Fibroblast of lung (primary cell): Measurements from ENCODE around the gene HNF4A. TPM values are rescaled to one million over a fixed set of nuclear protein-coding genes. Genes with fewer than 3 reads are reported as not detected.

ENCODE experiments used
- DNase-seq, 2 donors: peaks; one replicate each; pipeline versions ENCODE4 v3.0.0 to v3.0.0-alpha.2; 2010; ENCODE audit warnings: low read depth in 2 of 2
- H2AFZ ChIP-seq: 2 replicates; pipeline ENCODE4 v1.5.1; 2012; ENCODE audit warnings: low read length, control low read depth, inconsistent platforms
- H3K27ac ChIP-seq: 2 replicates; pipeline ENCODE4 v1.5.1; 2011; ENCODE audit warnings: low read length, control low read depth; ENCODE audit not compliant: insufficient read depth
- H3K27me3 ChIP-seq: 2 replicates; pipeline ENCODE4 v1.5.1; 2011; ENCODE audit warnings: mild to moderate bottlenecking, low read length; ENCODE audit not compliant: control insufficient read depth, insufficient read depth
- H3K36me3 ChIP-seq: 2 replicates; pipeline ENCODE4 v1.5.1; 2011; ENCODE audit warnings: low read length; ENCODE audit not compliant: control insufficient read depth, insufficient read depth
- H3K4me1 ChIP-seq: 2 replicates; pipeline ENCODE4 v1.5.1; 2011; ENCODE audit warnings: low read length; ENCODE audit not compliant: control insufficient read depth, insufficient read depth; ENCODE audit errors: extremely low read depth
- H3K4me2 ChIP-seq: 2 replicates; pipeline ENCODE4 v1.5.1; 2011; ENCODE audit warnings: low read length, control low read depth; ENCODE audit not compliant: insufficient read depth; ENCODE audit errors: extremely low read depth
- H3K4me3 ChIP-seq, 4 experiments: fragments of 200-600 bp in 1 of 4; sonication (generic) in 1 of 4; replicated peaks in 1 of 4; 2 replicates each; pipeline ENCODE4 v1.5.1; 2011 to 2016; ENCODE audit warnings: low read length in 4 of 4, low read depth in 3 of 4, mild to moderate bottlenecking in 3 of 4, control low read depth in 2 of 4, inconsistent platforms in 1 of 4, mixed read lengths in 1 of 4; ENCODE audit not compliant: insufficient read depth in 1 of 4; ENCODE audit errors: control extremely low read depth in 1 of 4
- H3K79me2 ChIP-seq: 2 replicates; pipeline ENCODE4 v1.5.1; 2012; ENCODE audit warnings: mild to moderate bottlenecking, low read length, inconsistent platforms; ENCODE audit not compliant: control insufficient read depth, insufficient read depth
- H3K9ac ChIP-seq: 2 replicates; pipeline ENCODE4 v1.5.1; 2011; ENCODE audit warnings: mild to moderate bottlenecking, low read length, control low read depth; ENCODE audit not compliant: insufficient read depth
- H3K9me3 ChIP-seq: 2 replicates; pipeline ENCODE4 v1.5.1; 2012; ENCODE audit warnings: low read depth, low read length; ENCODE audit not compliant: control insufficient read depth, insufficient read depth
- H4K20me1 ChIP-seq: 2 replicates; pipeline ENCODE4 v1.5.1; 2011; ENCODE audit warnings: low read length; ENCODE audit not compliant: control insufficient read depth, insufficient read depth; ENCODE audit errors: extremely low read depth
- EZH2 ChIP-seq: IDR thresholded peaks from 2 replicates; pipeline ENCODE4 v1.5.1; 2012; ENCODE audit warnings: low read length, control low read depth, mild to moderate bottlenecking; ENCODE audit errors: missing control alignments
- polyA plus RNA-seq, 2 donors: library from polyadenylated mRNA; depleted of rRNA in 1 of 2; stranded (reverse) in 1 of 2; unstranded in 1 of 2; fragments of >200 nt; gene quantifications; 2 replicates each; pipeline ENCODE4 v1.2.1, GENCODE V29; 2011 to 2012; ENCODE audit warnings: missing spikeins in 1 of 2
- total RNA-seq: library from RNA; depleted of rRNA; stranded (reverse); fragments of >200 nt; gene quantifications from 2 replicates; pipeline ENCODE4 v1.2.1, GENCODE V29; 2014
- TF ChIP-seq, protein P1 (sequence below), 2 donors: IDR thresholded peaks in 1 of 2; conservative IDR thresholded peaks in 1 of 2; 1 replicate in 1 of 2; 2 replicates in 1 of 2; pipeline ENCODE4 v1.5.1; 2011 to 2012; ENCODE audit warnings: low read length in 2 of 2, control low read depth in 1 of 2, inconsistent platforms in 1 of 2, low read depth in 1 of 2, mild to moderate bottlenecking in 1 of 2

The HNF4A gene
- total and polyA plus RNA-seq, 2 donors (not counting 1 experiment from before 2014, with no cell fraction given): not detected

GRCh38 chr20:44409132-44409600, 53.7 kb downstream of the HNF4A start:
- no peak overlapping the region for H3K27ac ChIP-seq
- no peak overlapping the region for H2AFZ ChIP-seq
- no peaks in the 10 kb centered on the region for H3K79me2 ChIP-seq
- peak; percentile 14 to 95 for DNase-seq
- H3K4me1 ChIP-seq: no peaks in the 10 kb centered on the region
- no peaks in the 10 kb centered on the region for H3K9me3 ChIP-seq
- peaks cover 5% of the 10 kb centered on the region for H3K27me3 ChIP-seq
- H3K4me2 ChIP-seq: no peak overlapping the region
- H3K4me3 ChIP-seq: no peak overlapping the region
- no peaks in the 10 kb centered on the region for H4K20me1 ChIP-seq
- TF ChIP-seq, protein P1, sequence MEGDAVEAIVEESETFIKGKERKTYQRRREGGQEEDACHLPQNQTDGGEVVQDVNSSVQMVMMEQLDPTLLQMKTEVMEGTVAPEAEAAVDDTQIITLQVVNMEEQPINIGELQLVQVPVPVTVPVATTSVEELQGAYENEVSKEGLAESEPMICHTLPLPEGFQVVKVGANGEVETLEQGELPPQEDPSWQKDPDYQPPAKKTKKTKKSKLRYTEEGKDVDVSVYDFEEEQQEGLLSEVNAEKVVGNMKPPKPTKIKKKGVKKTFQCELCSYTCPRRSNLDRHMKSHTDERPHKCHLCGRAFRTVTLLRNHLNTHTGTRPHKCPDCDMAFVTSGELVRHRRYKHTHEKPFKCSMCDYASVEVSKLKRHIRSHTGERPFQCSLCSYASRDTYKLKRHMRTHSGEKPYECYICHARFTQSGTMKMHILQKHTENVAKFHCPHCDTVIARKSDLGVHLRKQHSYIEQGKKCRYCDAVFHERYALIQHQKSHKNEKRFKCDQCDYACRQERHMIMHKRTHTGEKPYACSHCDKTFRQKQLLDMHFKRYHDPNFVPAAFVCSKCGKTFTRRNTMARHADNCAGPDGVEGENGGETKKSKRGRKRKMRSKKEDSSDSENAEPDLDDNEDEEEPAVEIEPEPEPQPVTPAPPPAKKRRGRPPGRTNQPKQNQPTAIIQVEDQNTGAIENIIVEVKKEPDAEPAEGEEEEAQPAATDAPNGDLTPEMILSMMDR (conservative IDR thresholded peaks at IDR 0.05 in 1 of 2, IDR thresholded peaks at IDR 0.05 in 1 of 2; ENCODE audit: low read depth in 1 of 2, low read length in 2 of 2): no peak
- TF ChIP-seq EZH2: no peak
- H3K9ac ChIP-seq: no peak overlapping the region
- no peaks in the 10 kb centered on the region for H3K36me3 ChIP-seq

- Histone ChIP-seq H2AFZ (no peak overlapping the region), H3K27ac (no peak overlapping the region), H3K9me3 (no peaks in the 10 kb centered on the region), H3K4me2 (no peak overlapping the region), H3K9ac (no peak overlapping the region), H3K4me3 (no peak overlapping the region), H3K79me2 (no peaks in the 10 kb centered on the region), H3K36me3 (no peaks in the 10 kb centered on the region), H3K27me3 (peaks cover 5% of the 10 kb centered on the region), H3K4me1 (no peaks in the 10 kb centered on the region), H4K20me1 (no peaks in the 10 kb centered on the region)
- TF ChIP-seq EZH2: no peak
- TF ChIP-seq, protein P1 (conservative IDR thresholded peaks at IDR 0.05 in 1 of 2, IDR thresholded peaks at IDR 0.05 in 1 of 2; ENCODE audit: low read depth in 1 of 2, low read length in 2 of 2): no peak
- DNase-seq: no peak
Observed at GRCh38 chr20:44410583-44411019, 55.1 kb downstream of the HNF4A start.

- Histone ChIP-seq H3K27ac (no peak overlapping the region), H4K20me1 (no peaks in the 10 kb centered on the region), H3K79me2 (no peaks in the 10 kb centered on the region), H3K9ac (no peak overlapping the region), H3K9me3 (no peaks in the 10 kb centered on the region), H3K36me3 (no peaks in the 10 kb centered on the region), H2AFZ (no peak overlapping the region), H3K27me3 (peaks cover 5% of the 10 kb centered on the region), H3K4me2 (no peak overlapping the region), H3K4me1 (no peaks in the 10 kb centered on the region), H3K4me3 (no peak overlapping the region)
- no peak for DNase-seq
- no peak for TF ChIP-seq EZH2
- TF ChIP-seq, protein P1 (conservative IDR thresholded peaks at IDR 0.05 in 1 of 2, IDR thresholded peaks at IDR 0.05 in 1 of 2; ENCODE audit: low read depth in 1 of 2, low read length in 2 of 2): no peak
Observed at GRCh38 chr20:44411020-44411756, 55.7 kb downstream of the HNF4A start.
